Neural cell (in vitro differentiated cells): ENCODE data around the gene TSR1. TPM values are rescaled to one million over a fixed set of nuclear protein-coding genes. Genes with fewer than 3 reads are reported as not detected.

Experiments
- H2AFZ ChIP-seq: fragments of 200-600, 300-800 bp; sonication (generic), shearing (Covaris generic); 2 replicates; pipeline ENCODE4 v1.6.0; 2014; ENCODE audit warnings: low read depth, mild to moderate bottlenecking, antibody characterized with exemption, low read length, moderate library complexity
- H3F3A ChIP-seq: fragments of 200-600 bp; shearing (Covaris generic); 2 replicates; pipeline ENCODE4 v1.6.1; 2016; ENCODE audit warnings: mild to moderate bottlenecking, moderate library complexity, mixed read lengths, antibody characterized with exemption, low read length; ENCODE audit not compliant: insufficient read depth, poor library complexity, severe bottlenecking
- H3K27ac ChIP-seq: fragments of 200-600, 300-800 bp; sonication (generic), shearing (Covaris generic); 2 replicates; pipeline ENCODE4 v1.5.1; 2014; ENCODE audit warnings: mild to moderate bottlenecking, low read length, moderate library complexity
- H3K27me3 ChIP-seq: fragments of 300-800, 200-600 bp; sonication (generic), shearing (Covaris generic); 2 replicates; pipeline ENCODE4 v1.6.0; 2014; ENCODE audit warnings: mild to moderate bottlenecking, low read depth, low read length, moderate library complexity; ENCODE audit not compliant: insufficient read depth
- H3K36me3 ChIP-seq: fragments of 300-800, 200-600 bp; sonication (generic), shearing (Covaris generic); 2 replicates; pipeline ENCODE4 v1.5.1; 2014; ENCODE audit warnings: mild to moderate bottlenecking, antibody characterized with exemption, low read length, moderate library complexity; ENCODE audit not compliant: insufficient read depth
- H3K4me2 ChIP-seq: fragments of 300-800, 200-600 bp; sonication (generic), shearing (Covaris generic); 2 replicates; pipeline ENCODE4 v1.6.0; 2014; ENCODE audit warnings: mild to moderate bottlenecking, low read length
- H3K4me3 ChIP-seq: fragments of 300-800, 200-600 bp; sonication (generic), shearing (Covaris generic); 2 replicates; pipeline ENCODE4 v1.5.1; 2014; ENCODE audit warnings: mild to moderate bottlenecking, low read length, moderate library complexity
- H3K79me2 ChIP-seq: fragments of 200-600 bp; shearing (Covaris generic); replicated peaks from 2 replicates; pipeline ENCODE4 v1.6.0; 2014; ENCODE audit warnings: mild to moderate bottlenecking, low read length, moderate library complexity; ENCODE audit not compliant: insufficient read depth
- H3K9ac ChIP-seq: fragments of 300-800, 200-600 bp; sonication (generic), shearing (Covaris generic); 2 replicates; pipeline ENCODE4 v1.6.1; 2016; ENCODE audit warnings: mild to moderate bottlenecking, low read length, mixed read lengths
- H3K9me2 ChIP-seq: fragments of 200-600 bp; shearing (Covaris generic); 2 replicates; pipeline ENCODE4 v1.6.1; 2016; ENCODE audit warnings: mild to moderate bottlenecking, low read length, mixed read lengths; ENCODE audit not compliant: insufficient read depth
- H3K9me3 ChIP-seq: fragments of 200-600, 300-800 bp; sonication (generic), shearing (Covaris generic); 2 replicates; pipeline ENCODE4 v1.6.1; 2016; ENCODE audit warnings: mild to moderate bottlenecking, mixed run types, low read length, moderate library complexity, mixed read lengths
- H4K20me1 ChIP-seq: fragments of 200-600 bp; shearing (Covaris generic); 2 replicates; pipeline ENCODE4 v1.6.1; 2016; ENCODE audit warnings: mild to moderate bottlenecking, mixed run types; ENCODE audit not compliant: insufficient read depth
- CTCF ChIP-seq: fragments of 450-650 bp; IDR thresholded peaks from 2 replicates; pipeline ENCODE4 v1.5.1; 2014; ENCODE audit warnings: antibody characterized with exemption, mild to moderate bottlenecking, moderate library complexity; ENCODE audit not compliant: poor library complexity, severe bottlenecking
- EP300 ChIP-seq: fragments of 450-650 bp; conservative IDR thresholded peaks from 2 replicates; pipeline ENCODE4 v1.6.1; 2014; ENCODE audit warnings: antibody characterized with exemption, mild to moderate bottlenecking, moderate library complexity; ENCODE audit not compliant: poor library complexity, severe bottlenecking
- EZH2 ChIP-seq: fragments of 200-600, 300-800 bp; shearing (Covaris generic), sonication (generic); IDR thresholded peaks from 2 replicates; pipeline ENCODE4 v1.6.1; 2014; ENCODE audit warnings: antibody characterized with exemption, low read length, borderline replicate concordance, mild to moderate bottlenecking; ENCODE audit not compliant: insufficient read depth, poor library complexity, severe bottlenecking
- MXI1 ChIP-seq: fragments of 450-650 bp; conservative IDR thresholded peaks from 2 replicates; pipeline ENCODE4 v1.6.1; 2014; ENCODE audit warnings: antibody characterized with exemption, mild to moderate bottlenecking; ENCODE audit not compliant: poor library complexity, severe bottlenecking
- POLR2AphosphoS5 ChIP-seq: IDR thresholded peaks from 2 replicates; pipeline ENCODE4 v1.6.1; 2012
- RAD21 ChIP-seq: fragments of 450-650 bp; conservative IDR thresholded peaks from 2 replicates; pipeline ENCODE4 v1.6.1; 2014; ENCODE audit warnings: antibody characterized with exemption, mild to moderate bottlenecking, moderate library complexity
- REST ChIP-seq: IDR thresholded peaks from 2 replicates; pipeline ENCODE4 v1.6.1; 2012; ENCODE audit warnings: borderline replicate concordance
- SMC3 ChIP-seq: fragments of 450-650 bp; conservative IDR thresholded peaks from 2 replicates; pipeline ENCODE4 v1.6.1; 2014; ENCODE audit warnings: antibody characterized with exemption, mild to moderate bottlenecking, moderate library complexity; ENCODE audit not compliant: poor library complexity
- TAF1 ChIP-seq: IDR thresholded peaks from 2 replicates; pipeline ENCODE4 v1.6.1; 2012; ENCODE audit warnings: low read depth
- polyA plus RNA-seq: library from polyadenylated mRNA; depleted of rRNA; stranded (reverse); fragments of >200 nt; gene quantifications from 2 replicates; pipeline ENCODE4 v1.2.3, GENCODE V29; 2014

Gene TSR1
- polyA plus RNA-seq, 1 donor from 2014 or later = 31.8 TPM

- TF ChIP-seq RAD21 (no peak), CTCF (no peak), REST (no peak), EP300 (no peak), POLR2AphosphoS5 (no peak), EZH2 (no peak), SMC3 (no peak)
- Histone ChIP-seq H4K20me1 (no peaks in the 10 kb centered on the region), H3K9ac (no peak overlapping the region), H3K4me3 (no peak overlapping the region), H3K9me2 (no peaks in the 10 kb centered on the region), H3K36me3 (no peaks in the 10 kb centered on the region), H3K27ac (no peak overlapping the region), H2AFZ (no peak overlapping the region), H3K79me2 (peaks cover 3% of the 10 kb centered on the region), H3K4me2 (no peak overlapping the region), H3K9me3 (no peaks in the 10 kb centered on the region), H3F3A (no peaks in the 10 kb centered on the region), H3K27me3 (no peaks in the 10 kb centered on the region)
These were observed 8.3 kb upstream of the TSR1 start for GRCh38 chr17:2344528-2344927.

GRCh38 chr17:2343421-2343820, 7.2 kb upstream of the TSR1 start:
- TF ChIP-seq SMC3 = no peak
- TF ChIP-seq EZH2 = no peak
- TF ChIP-seq CTCF = no peak
- TF ChIP-seq POLR2AphosphoS5 = no peak
- no peak for TF ChIP-seq TAF1
- TF ChIP-seq MXI1 = no peak
- TF ChIP-seq EP300 = no peak
- TF ChIP-seq REST = no peak
- TF ChIP-seq RAD21 = no peak
- H3K79me2 ChIP-seq = peaks cover 9% of the 10 kb centered on the region
- H3K36me3 ChIP-seq = no peaks in the 10 kb centered on the region
- no peaks in the 10 kb centered on the region for H3K9me3 ChIP-seq
- no peak overlapping the region for H3K4me3 ChIP-seq
- H3F3A ChIP-seq = no peaks in the 10 kb centered on the region
- no peak overlapping the region for H2AFZ ChIP-seq
- no peak overlapping the region for H3K9ac ChIP-seq
- no peak overlapping the region for H3K27ac ChIP-seq
- no peaks in the 10 kb centered on the region for H3K27me3 ChIP-seq
- H4K20me1 ChIP-seq = no peaks in the 10 kb centered on the region
- H3K9me2 ChIP-seq = no peaks in the 10 kb centered on the region
- H3K4me2 ChIP-seq = no peak overlapping the region
